ENCODE measurements around the gene MAML3. TPM values are rescaled to one million over a fixed set of nuclear protein-coding genes. Genes with fewer than 3 reads are reported as not detected.

The MAML3 gene
- total RNA-seq, 1 donor = 0.72 TPM

DNA sequence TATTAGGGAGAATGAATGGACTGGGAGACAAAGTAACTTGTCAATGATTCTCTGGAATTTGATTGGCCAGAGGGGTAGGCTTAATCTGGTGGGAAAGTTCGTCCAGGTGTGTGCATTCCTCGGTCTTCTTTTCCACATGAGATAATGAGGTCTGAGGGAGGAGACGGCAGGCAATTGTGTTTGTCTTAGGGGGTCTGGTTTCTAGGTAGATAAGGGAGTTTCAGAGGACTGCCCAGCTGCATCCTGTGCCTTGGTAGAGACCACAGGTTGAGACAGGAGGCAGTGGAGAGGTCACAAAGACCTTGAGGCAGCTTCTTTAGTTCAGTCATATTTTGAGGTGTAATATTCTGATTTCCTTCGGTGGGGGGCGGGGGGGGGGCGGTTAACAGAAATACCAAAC lies 484.1 kb downstream of the MAML3 start:
- peaks cover 4% of the 10 kb centered on the region for H3K4me1 ChIP-seq (ENCODE audit: insufficient read depth, low read length)
- H3K27me3 ChIP-seq (ENCODE audit: insufficient read depth, low read length) = no peaks in the 10 kb centered on the region
- no peak overlapping the region for H3K4me3 ChIP-seq (ENCODE audit: insufficient read depth, low read length)
- DNase-seq (ENCODE audit: insufficient read length, low spot score, missing footprints) = no peak
- H3K27ac ChIP-seq (ENCODE audit: low read depth, low read length) = no peak overlapping the region
- no peak overlapping the region for H3K4me2 ChIP-seq (ENCODE audit: insufficient read depth, low read length)
- H4K20me1 ChIP-seq (ENCODE audit: insufficient read depth, low read length) = no peaks in the 10 kb centered on the region
- no peaks in the 10 kb centered on the region for H3K79me2 ChIP-seq (ENCODE audit: insufficient read depth, low read length)
- H3K36me3 ChIP-seq (ENCODE audit: insufficient read depth, low read length) = no peaks in the 10 kb centered on the region
- H3K9me3 ChIP-seq (ENCODE audit: low read depth, low read length) = no peaks in the 10 kb centered on the region
- H2AFZ ChIP-seq (ENCODE audit: low read length) = no peak overlapping the region
- TF ChIP-seq, protein P1, sequence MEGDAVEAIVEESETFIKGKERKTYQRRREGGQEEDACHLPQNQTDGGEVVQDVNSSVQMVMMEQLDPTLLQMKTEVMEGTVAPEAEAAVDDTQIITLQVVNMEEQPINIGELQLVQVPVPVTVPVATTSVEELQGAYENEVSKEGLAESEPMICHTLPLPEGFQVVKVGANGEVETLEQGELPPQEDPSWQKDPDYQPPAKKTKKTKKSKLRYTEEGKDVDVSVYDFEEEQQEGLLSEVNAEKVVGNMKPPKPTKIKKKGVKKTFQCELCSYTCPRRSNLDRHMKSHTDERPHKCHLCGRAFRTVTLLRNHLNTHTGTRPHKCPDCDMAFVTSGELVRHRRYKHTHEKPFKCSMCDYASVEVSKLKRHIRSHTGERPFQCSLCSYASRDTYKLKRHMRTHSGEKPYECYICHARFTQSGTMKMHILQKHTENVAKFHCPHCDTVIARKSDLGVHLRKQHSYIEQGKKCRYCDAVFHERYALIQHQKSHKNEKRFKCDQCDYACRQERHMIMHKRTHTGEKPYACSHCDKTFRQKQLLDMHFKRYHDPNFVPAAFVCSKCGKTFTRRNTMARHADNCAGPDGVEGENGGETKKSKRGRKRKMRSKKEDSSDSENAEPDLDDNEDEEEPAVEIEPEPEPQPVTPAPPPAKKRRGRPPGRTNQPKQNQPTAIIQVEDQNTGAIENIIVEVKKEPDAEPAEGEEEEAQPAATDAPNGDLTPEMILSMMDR (IDR thresholded peaks at IDR 0.05; ENCODE audit: extremely low read depth, low read depth, low read length) = no peak

DNA sequence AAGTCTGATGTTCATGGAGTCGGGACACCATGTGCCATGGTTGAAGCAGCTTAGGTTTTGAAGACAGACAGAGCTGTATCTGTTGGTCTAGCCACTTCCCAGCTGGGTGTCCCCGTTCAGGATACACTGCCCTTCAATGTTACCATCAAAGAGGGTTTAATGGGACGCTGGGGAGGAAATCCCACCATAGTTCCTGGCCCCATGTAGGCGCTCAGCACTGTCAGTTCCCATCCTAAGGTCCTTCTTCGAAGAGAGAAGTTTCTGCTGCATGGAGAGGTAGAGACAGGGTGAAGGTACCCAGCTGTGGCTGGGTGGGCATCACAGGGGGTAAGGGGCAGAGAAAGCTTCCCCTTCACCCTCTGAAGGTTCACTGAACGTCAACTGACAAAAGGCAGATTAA lies 484.6 kb downstream of the MAML3 start:
- Histone ChIP-seq H3K36me3 (ENCODE audit: insufficient read depth, low read length) (no peaks in the 10 kb centered on the region), H2AFZ (ENCODE audit: low read length) (no peak overlapping the region), H4K20me1 (ENCODE audit: insufficient read depth, low read length) (no peaks in the 10 kb centered on the region), H3K27ac (ENCODE audit: low read depth, low read length) (no peak overlapping the region), H3K27me3 (ENCODE audit: insufficient read depth, low read length) (no peaks in the 10 kb centered on the region), H3K9me3 (ENCODE audit: low read depth, low read length) (no peaks in the 10 kb centered on the region), H3K4me3 (ENCODE audit: insufficient read depth, low read length) (no peak overlapping the region), H3K4me2 (ENCODE audit: insufficient read depth, low read length) (no peak overlapping the region), H3K4me1 (ENCODE audit: insufficient read depth, low read length) (peaks cover 4% of the 10 kb centered on the region), H3K79me2 (ENCODE audit: insufficient read depth, low read length) (no peaks in the 10 kb centered on the region)
- TF ChIP-seq, protein P1 (IDR thresholded peaks at IDR 0.05; ENCODE audit: extremely low read depth, low read depth, low read length) = no peak
- no peak for DNase-seq (ENCODE audit: insufficient read length, low spot score, missing footprints)

DNA sequence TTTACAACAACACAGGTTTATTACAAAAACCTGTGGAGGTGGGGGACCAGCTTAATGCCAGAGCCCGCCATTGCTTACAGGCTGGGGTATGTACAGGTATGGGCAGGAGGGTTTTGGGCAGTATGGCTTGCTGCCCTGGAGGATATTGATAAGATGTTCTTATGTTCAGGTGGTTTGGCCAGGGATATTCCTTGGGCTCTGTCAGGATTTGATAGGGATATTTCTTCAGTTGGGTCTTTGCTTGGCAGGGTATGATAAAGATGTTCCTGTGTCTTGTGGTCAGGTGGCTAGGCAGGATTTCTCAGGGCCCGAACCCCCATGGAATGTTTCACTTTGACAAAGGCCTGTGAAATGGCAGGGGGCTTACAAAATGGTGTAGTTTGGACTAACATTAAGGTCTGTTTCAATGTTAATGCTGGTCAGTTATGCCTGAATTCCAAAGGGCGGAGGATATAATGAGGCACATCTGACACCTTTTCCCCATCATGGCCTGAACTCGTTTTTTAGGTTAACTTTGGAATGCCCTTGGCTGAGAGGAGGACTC lies 485.3 kb downstream of the MAML3 start:
- no peaks in the 10 kb centered on the region for H3K27me3 ChIP-seq (ENCODE audit: insufficient read depth, low read length)
- H3K4me3 ChIP-seq (ENCODE audit: insufficient read depth, low read length) = no peak overlapping the region
- DNase-seq (ENCODE audit: insufficient read length, low spot score, missing footprints) = no peak
- H3K4me2 ChIP-seq (ENCODE audit: insufficient read depth, low read length) = no peak overlapping the region
- H3K27ac ChIP-seq (ENCODE audit: low read depth, low read length) = no peak overlapping the region
- TF ChIP-seq, protein P1 (IDR thresholded peaks at IDR 0.05; ENCODE audit: extremely low read depth, low read depth, low read length) = no peak
- H3K4me1 ChIP-seq (ENCODE audit: insufficient read depth, low read length) = peaks cover 4% of the 10 kb centered on the region
- no peaks in the 10 kb centered on the region for H3K36me3 ChIP-seq (ENCODE audit: insufficient read depth, low read length)
- H2AFZ ChIP-seq (ENCODE audit: low read length) = no peak overlapping the region
- H3K9me3 ChIP-seq (ENCODE audit: low read depth, low read length) = no peaks in the 10 kb centered on the region
- H3K79me2 ChIP-seq (ENCODE audit: insufficient read depth, low read length) = no peaks in the 10 kb centered on the region
- H4K20me1 ChIP-seq (ENCODE audit: insufficient read depth, low read length) = no peaks in the 10 kb centered on the region

DNA sequence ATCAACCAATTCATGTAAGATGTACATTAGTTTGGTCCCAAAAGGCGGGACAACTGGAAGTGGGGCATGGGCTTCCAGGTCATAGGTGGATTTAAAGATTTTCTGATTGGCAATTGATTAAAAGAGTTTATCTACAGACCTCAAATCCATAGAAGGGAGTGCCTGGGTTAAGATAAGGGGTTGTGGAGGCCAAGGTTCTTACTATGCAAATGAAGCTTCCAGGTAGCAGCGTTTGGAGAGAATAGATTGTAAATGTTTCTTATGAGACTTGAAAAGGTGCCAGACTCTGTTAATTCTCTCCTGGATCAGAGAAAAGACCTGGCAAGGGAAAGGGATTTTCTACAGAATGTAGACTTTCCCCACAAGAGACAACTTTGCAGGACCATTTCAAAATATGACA lies 485.9 kb downstream of the MAML3 start:
- no peak for DNase-seq (ENCODE audit: insufficient read length, low spot score, missing footprints)
- Histone ChIP-seq H3K27ac (ENCODE audit: low read depth, low read length) (no peak overlapping the region), H3K4me3 (ENCODE audit: insufficient read depth, low read length) (no peak overlapping the region), H3K27me3 (ENCODE audit: insufficient read depth, low read length) (no peaks in the 10 kb centered on the region), H3K4me1 (ENCODE audit: insufficient read depth, low read length) (peaks cover 4% of the 10 kb centered on the region), H3K9me3 (ENCODE audit: low read depth, low read length) (no peaks in the 10 kb centered on the region), H3K79me2 (ENCODE audit: insufficient read depth, low read length) (no peaks in the 10 kb centered on the region), H3K36me3 (ENCODE audit: insufficient read depth, low read length) (no peaks in the 10 kb centered on the region), H2AFZ (ENCODE audit: low read length) (no peak overlapping the region), H3K4me2 (ENCODE audit: insufficient read depth, low read length) (no peak overlapping the region), H4K20me1 (ENCODE audit: insufficient read depth, low read length) (no peaks in the 10 kb centered on the region)
- TF ChIP-seq, protein P1 (IDR thresholded peaks at IDR 0.05; ENCODE audit: extremely low read depth, low read depth, low read length) = no peak

Other genes with a start within 250 kb of the MAML3 start
- gene SCOC, start 219.5 kb upstream of the MAML3 start, total RNA-seq = 52.5 and 57.9 TPM in 2 replicates

All from osteoblast (primary cell).